ENCODE data around the gene ABHD15. TPM values are rescaled to one million over a fixed set of nuclear protein-coding genes. Genes with fewer than 3 reads are reported as not detected.

Gene ABHD15
- total RNA-seq, 6 experiments from 2014 or later: 7.8 to 27.1 (median 13.7) TPM

- 33% methylated on average over 3 of the region's 14 CpGs for WGBS (ENCODE audit: insufficient coverage, low coverage, low lambda C conversion rate, missing lambda C conversion rate)
- intact Hi-C loops (cut with DNase I): no loop called here
- peak in 2 of 3 donors; percentile 28 to 36 for DNase-seq
Observed at GRCh38 chr17:29569245-29569950, 2.6 kb upstream of the ABHD15 start.

DNA sequence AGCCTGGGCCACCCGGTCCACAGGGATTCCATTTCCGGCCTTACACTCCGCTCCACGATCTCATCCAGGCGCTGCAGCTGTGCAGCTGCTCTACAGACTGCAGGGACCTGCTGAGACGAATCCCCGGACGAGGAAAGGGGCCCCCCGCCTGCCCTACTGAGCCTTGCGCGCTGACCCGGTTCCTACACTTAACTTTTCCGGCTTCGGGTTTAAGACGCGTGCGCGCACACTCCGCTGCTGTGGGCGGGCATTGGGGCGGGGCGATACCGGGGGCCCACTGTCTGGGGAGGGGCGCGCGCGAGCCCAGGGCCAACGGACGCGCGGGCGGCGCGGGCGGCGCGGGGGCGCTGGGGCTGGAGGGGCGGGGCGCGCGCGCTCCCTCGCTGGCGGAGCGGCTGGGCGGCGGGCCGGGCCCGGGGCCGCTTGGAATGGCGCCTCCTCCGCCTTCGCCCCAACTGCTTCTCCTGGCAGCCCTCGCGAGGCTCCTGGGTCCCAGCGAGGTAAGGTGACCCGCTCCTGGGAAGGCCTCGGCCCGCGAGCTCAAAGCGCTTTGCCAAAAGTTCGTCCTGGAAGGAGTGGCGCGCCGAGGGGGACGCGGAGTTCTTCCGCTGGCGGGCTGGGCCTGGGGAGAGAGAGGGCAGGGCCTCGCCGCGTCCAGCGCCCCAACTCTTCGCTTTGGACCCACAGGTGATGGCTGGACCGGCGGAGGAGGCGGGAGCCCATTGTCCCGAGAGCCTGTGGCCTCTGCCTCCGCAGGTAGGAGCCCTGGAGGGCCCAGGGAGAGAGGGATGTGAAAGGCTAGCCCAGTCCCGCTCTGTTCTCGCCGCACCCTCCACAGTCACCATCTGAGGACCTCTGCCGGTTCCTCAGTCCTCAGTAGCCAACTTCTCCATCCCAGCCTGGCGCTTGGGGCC, 1.8 kb upstream of the ABHD15 start, which contains the start of gene TP53I13:
Gene TP53I13 (plus strand): TSS at position 371 of the 914 bp plus-strand sequence. CDS start 58 bp downstream, at position 429.
- peak; percentile 44 to 68 (median 54) for ATAC-seq
- TF ChIP-seq POLR2A (IDR thresholded peaks at IDR 0.05): peak; percentile 72
- no peak for TF ChIP-seq CTCF (IDR thresholded peaks at IDR 0.05)
- peak; percentile 91 to 93 (median 91) for DNase-seq
- peak within 1 kb of the TSS; percentile 63 to 78 (median 76) for H3K27ac ChIP-seq
- H3K9me3 ChIP-seq: no peaks in the 10 kb centered on the region
- WGBS (ENCODE audit: insufficient coverage, low coverage, low lambda C conversion rate, missing lambda C conversion rate): no CpG with 5 or more reads among the region's 85 CpGs
- no peaks in the 10 kb centered on the region for H3K36me3 ChIP-seq
- peak within 1 kb of the TSS; percentile 68 to 83 (median 71) for H3K4me3 ChIP-seq
- intact Hi-C loops (cut with DNase I): no loop called here
- H3K4me1 ChIP-seq: peaks cover 0 to 36% (median 11%) of the 10 kb centered on the region in 4 donors
- H3K27me3 ChIP-seq: no peaks in the 10 kb centered on the region

More at GRCh38 chr17:29569245-29569950, 2.6 kb upstream of the ABHD15 start:
- Histone ChIP-seq H3K27ac (peak overlapping the region; percentile 17 to 41 (median 36)), H3K4me3 (peak overlapping the region; percentile 60 to 83 (median 71)), H3K36me3 (no peaks in the 10 kb centered on the region), H3K27me3 (no peaks in the 10 kb centered on the region), H3K4me1 (peaks cover 0 to 33% (median 16%) of the 10 kb centered on the region in 4 donors), H3K9me3 (no peaks in the 10 kb centered on the region)
- no peak for TF ChIP-seq POLR2A (IDR thresholded peaks at IDR 0.05)
- TF ChIP-seq CTCF (IDR thresholded peaks at IDR 0.05): no peak
- no peak for ATAC-seq

DNA sequence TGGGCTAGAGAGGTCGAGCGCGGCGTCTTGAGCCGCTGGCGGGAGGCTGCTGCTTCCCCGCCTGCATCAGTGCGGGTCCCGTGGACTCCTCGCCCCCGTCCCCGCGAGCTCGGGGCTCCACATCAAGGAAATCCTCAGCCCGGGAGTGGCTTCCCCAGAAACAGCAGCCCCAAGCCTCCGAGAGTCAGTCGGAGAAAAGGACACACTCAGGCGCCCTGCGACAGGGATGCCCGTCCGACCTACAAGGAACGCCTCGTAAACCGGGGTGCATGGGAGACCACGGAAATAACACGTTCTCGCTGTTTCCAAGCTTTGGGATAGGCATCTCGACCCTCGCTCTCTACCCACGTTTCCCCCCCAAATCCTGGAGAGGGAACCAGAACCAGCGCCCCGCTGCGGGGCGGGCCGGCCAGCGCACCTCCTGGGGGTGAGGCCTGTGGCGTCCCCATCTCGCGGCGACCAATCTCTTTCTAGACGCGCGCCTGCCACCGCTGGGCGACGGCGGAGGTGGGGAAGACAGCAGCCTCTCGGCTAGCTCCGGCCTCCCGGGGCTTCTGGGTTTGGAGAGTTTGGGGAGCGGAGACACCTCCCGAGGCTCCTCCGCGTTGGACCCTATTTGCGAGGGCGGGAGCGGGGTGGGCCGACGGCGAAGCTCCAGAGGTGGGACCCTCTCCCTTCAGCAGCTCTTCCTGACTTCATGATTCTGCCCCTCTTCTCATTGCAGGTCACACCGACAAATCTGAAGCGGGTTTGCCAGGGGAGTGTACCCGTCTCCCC, 905 bp upstream of the ABHD15 start:
- ATAC-seq (peak; percentile 25 to 39 (median 29)), DNase-seq (peak; percentile 72 to 77 (median 76))
- Histone ChIP-seq H3K36me3 (peaks cover 0 to 2% (median under 1%) of the 10 kb centered on the region in 4 donors), H3K9me3 (no peaks in the 10 kb centered on the region), H3K27me3 (no peaks in the 10 kb centered on the region), H3K4me3 (peak overlapping the region; percentile 68 to 83 (median 71)), H3K4me1 (peaks cover 0 to 28% (median 6%) of the 10 kb centered on the region in 4 donors), H3K27ac (peak overlapping the region; percentile 63 to 78 (median 76))
- intact Hi-C loops (cut with DNase I): no loop called here
- WGBS (ENCODE audit: insufficient coverage, low coverage, low lambda C conversion rate, missing lambda C conversion rate): under 1% methylated on average over 28 of the region's 63 CpGs
- no peak for TF ChIP-seq POLR2A (IDR thresholded peaks at IDR 0.05)
- peak; percentile 27 to 40 (median 28) for TF ChIP-seq CTCF (IDR thresholded peaks at IDR 0.05)

DNA sequence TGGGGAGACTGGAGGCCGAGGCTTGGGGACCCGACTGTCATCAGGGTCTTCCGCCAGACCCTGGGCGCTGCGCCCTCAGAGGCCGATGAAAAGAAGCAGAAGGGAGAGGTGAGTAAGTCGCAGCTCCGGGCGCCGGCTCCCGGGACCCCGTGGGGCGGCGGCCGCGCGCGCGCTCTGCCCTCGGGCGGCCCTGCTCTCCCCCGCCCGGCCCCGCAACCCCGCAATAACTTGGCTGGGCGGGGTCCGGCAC, 392 bp upstream of the ABHD15 start:
- DNase-seq (no peak), ATAC-seq (peak in 2 of 4 donors; percentile 1)
- Histone ChIP-seq H3K4me1 (peaks cover 0 to 27% (median 4%) of the 10 kb centered on the region in 4 donors), H3K36me3 (peaks cover 0 to 8% (median 4%) of the 10 kb centered on the region in 4 donors), H3K9me3 (no peaks in the 10 kb centered on the region), H3K27me3 (no peaks in the 10 kb centered on the region), H3K27ac (peak overlapping the region; percentile 63 to 78 (median 76)), H3K4me3 (peak overlapping the region; percentile 68 to 83 (median 71))
- intact Hi-C loops (cut with DNase I): no loop called here
- TF ChIP-seq CTCF (IDR thresholded peaks at IDR 0.05) (no peak), POLR2A (IDR thresholded peaks at IDR 0.05) (no peak)
- WGBS (ENCODE audit: insufficient coverage, low coverage, low lambda C conversion rate, missing lambda C conversion rate): 0% methylated on average over 13 of the region's 27 CpGs

Data from right lobe of liver (tissue), 6 donors.